Fibroblast of lung (primary cell): ENCODE data around the gene ORC4. TPM values are rescaled to one million over a fixed set of nuclear protein-coding genes. Genes with fewer than 3 reads are reported as not detected.
"Not testable (repeated sequence)": the region's sequence is repeated elsewhere in the genome, so short reads cannot be mapped to it uniquely, and the experiment has no call there.

Experiments used
- DNase-seq, 2 donors: peaks; one replicate each; pipeline versions ENCODE4 v3.0.0 to v3.0.0-alpha.2; 2010; ENCODE audit warnings: low read depth in 2 of 2
- H2AFZ ChIP-seq: 2 replicates; pipeline ENCODE4 v1.5.1; 2012; ENCODE audit warnings: low read length, control low read depth, inconsistent platforms
- H3K27ac ChIP-seq: 2 replicates; pipeline ENCODE4 v1.5.1; 2011; ENCODE audit warnings: low read length, control low read depth; ENCODE audit not compliant: insufficient read depth
- H3K27me3 ChIP-seq: 2 replicates; pipeline ENCODE4 v1.5.1; 2011; ENCODE audit warnings: mild to moderate bottlenecking, low read length; ENCODE audit not compliant: control insufficient read depth, insufficient read depth
- H3K36me3 ChIP-seq: 2 replicates; pipeline ENCODE4 v1.5.1; 2011; ENCODE audit warnings: low read length; ENCODE audit not compliant: control insufficient read depth, insufficient read depth
- H3K4me1 ChIP-seq: 2 replicates; pipeline ENCODE4 v1.5.1; 2011; ENCODE audit warnings: low read length; ENCODE audit not compliant: control insufficient read depth, insufficient read depth; ENCODE audit errors: extremely low read depth
- H3K4me2 ChIP-seq: 2 replicates; pipeline ENCODE4 v1.5.1; 2011; ENCODE audit warnings: low read length, control low read depth; ENCODE audit not compliant: insufficient read depth; ENCODE audit errors: extremely low read depth
- H3K4me3 ChIP-seq, 4 experiments: fragments of 200-600 bp in 1 of 4; sonication (generic) in 1 of 4; replicated peaks in 1 of 4; 2 replicates each; pipeline ENCODE4 v1.5.1; 2011 to 2016; ENCODE audit warnings: low read length in 4 of 4, low read depth in 3 of 4, mild to moderate bottlenecking in 3 of 4, control low read depth in 2 of 4, inconsistent platforms in 1 of 4, mixed read lengths in 1 of 4; ENCODE audit not compliant: insufficient read depth in 1 of 4; ENCODE audit errors: control extremely low read depth in 1 of 4
- H3K79me2 ChIP-seq: 2 replicates; pipeline ENCODE4 v1.5.1; 2012; ENCODE audit warnings: mild to moderate bottlenecking, low read length, inconsistent platforms; ENCODE audit not compliant: control insufficient read depth, insufficient read depth
- H3K9ac ChIP-seq: 2 replicates; pipeline ENCODE4 v1.5.1; 2011; ENCODE audit warnings: mild to moderate bottlenecking, low read length, control low read depth; ENCODE audit not compliant: insufficient read depth
- H3K9me3 ChIP-seq: 2 replicates; pipeline ENCODE4 v1.5.1; 2012; ENCODE audit warnings: low read depth, low read length; ENCODE audit not compliant: control insufficient read depth, insufficient read depth
- H4K20me1 ChIP-seq: 2 replicates; pipeline ENCODE4 v1.5.1; 2011; ENCODE audit warnings: low read length; ENCODE audit not compliant: control insufficient read depth, insufficient read depth; ENCODE audit errors: extremely low read depth
- EZH2 ChIP-seq: IDR thresholded peaks from 2 replicates; pipeline ENCODE4 v1.5.1; 2012; ENCODE audit warnings: low read length, control low read depth, mild to moderate bottlenecking; ENCODE audit errors: missing control alignments
- polyA plus RNA-seq, 2 donors: library from polyadenylated mRNA; depleted of rRNA in 1 of 2; stranded (reverse) in 1 of 2; unstranded in 1 of 2; fragments of >200 nt; gene quantifications; 2 replicates each; pipeline ENCODE4 v1.2.1, GENCODE V29; 2011 to 2012; ENCODE audit warnings: missing spikeins in 1 of 2
- total RNA-seq: library from RNA; depleted of rRNA; stranded (reverse); fragments of >200 nt; gene quantifications from 2 replicates; pipeline ENCODE4 v1.2.1, GENCODE V29; 2014
- TF ChIP-seq, protein P1 (sequence below), 2 donors: IDR thresholded peaks in 1 of 2; conservative IDR thresholded peaks in 1 of 2; 1 replicate in 1 of 2; 2 replicates in 1 of 2; pipeline ENCODE4 v1.5.1; 2011 to 2012; ENCODE audit warnings: low read length in 2 of 2, control low read depth in 1 of 2, inconsistent platforms in 1 of 2, low read depth in 1 of 2, mild to moderate bottlenecking in 1 of 2

ORC4 gene
- total and polyA plus RNA-seq, 2 donors (not counting 1 experiment from before 2014, with no cell fraction given), result 24.3 to 49.0 TPM

DNA sequence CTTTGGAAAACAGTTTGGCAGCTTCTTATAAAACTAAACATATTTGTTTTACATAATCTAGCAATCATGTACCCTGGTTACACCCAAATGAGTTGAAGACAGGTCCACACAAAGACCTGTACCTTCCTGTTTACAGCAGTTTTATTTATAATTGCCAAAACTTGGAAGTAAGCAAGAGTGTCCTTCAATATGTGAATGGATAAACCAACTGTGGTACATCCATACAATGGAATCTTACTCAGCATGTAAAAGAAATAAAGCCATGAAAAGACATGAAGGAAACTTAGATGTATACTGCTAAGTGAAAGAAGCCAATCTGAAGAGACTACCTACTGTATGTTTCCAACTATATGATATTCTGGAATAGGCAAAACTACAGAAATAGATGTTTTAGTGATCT is 23.7 kb downstream of the ORC4 start:
- H3K27me3 ChIP-seq, result no peaks in the 10 kb centered on the region
- no peak overlapping the region for H3K27ac ChIP-seq
- peaks cover 5% of the 10 kb centered on the region for H3K79me2 ChIP-seq
- H3K4me2 ChIP-seq, result no peak overlapping the region
- H3K9ac ChIP-seq, result no peak overlapping the region
- no peaks in the 10 kb centered on the region for H3K9me3 ChIP-seq
- H3K4me3 ChIP-seq, result no peak overlapping the region
- no peak overlapping the region for H2AFZ ChIP-seq
- TF ChIP-seq, protein P1, sequence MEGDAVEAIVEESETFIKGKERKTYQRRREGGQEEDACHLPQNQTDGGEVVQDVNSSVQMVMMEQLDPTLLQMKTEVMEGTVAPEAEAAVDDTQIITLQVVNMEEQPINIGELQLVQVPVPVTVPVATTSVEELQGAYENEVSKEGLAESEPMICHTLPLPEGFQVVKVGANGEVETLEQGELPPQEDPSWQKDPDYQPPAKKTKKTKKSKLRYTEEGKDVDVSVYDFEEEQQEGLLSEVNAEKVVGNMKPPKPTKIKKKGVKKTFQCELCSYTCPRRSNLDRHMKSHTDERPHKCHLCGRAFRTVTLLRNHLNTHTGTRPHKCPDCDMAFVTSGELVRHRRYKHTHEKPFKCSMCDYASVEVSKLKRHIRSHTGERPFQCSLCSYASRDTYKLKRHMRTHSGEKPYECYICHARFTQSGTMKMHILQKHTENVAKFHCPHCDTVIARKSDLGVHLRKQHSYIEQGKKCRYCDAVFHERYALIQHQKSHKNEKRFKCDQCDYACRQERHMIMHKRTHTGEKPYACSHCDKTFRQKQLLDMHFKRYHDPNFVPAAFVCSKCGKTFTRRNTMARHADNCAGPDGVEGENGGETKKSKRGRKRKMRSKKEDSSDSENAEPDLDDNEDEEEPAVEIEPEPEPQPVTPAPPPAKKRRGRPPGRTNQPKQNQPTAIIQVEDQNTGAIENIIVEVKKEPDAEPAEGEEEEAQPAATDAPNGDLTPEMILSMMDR (conservative IDR thresholded peaks at IDR 0.05 in 1 of 2, IDR thresholded peaks at IDR 0.05 in 1 of 2; ENCODE audit: low read depth in 1 of 2, low read length in 2 of 2), result no peak
- TF ChIP-seq EZH2, result no peak
- no peaks in the 10 kb centered on the region for H3K4me1 ChIP-seq
- no peak for DNase-seq
- no peaks in the 10 kb centered on the region for H4K20me1 ChIP-seq
- no peaks in the 10 kb centered on the region for H3K36me3 ChIP-seq

DNA sequence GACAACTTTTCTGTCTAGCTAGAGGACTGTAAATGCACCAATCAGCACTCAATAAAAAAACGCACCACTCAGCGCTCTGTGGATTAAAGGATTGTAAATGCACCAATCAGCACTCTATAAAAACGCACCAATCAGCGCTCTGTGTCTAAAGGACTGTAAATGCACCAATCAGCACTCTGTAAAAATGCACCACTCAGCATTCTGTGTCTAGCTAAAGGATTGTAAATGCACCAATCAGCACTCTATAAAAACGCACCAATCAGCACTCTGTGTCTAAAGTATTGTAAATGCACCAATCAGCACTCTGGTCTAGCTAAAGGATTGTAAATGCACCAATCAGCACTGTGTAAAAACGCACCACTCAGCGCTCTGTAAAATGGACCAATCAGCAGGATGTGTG is 25.6 kb downstream of the ORC4 start:
- not testable (repeated sequence) for H3K27me3 ChIP-seq, H3K9me3 ChIP-seq, H3K4me2 ChIP-seq, H3K27ac ChIP-seq, H3K79me2 ChIP-seq, DNase-seq, H4K20me1 ChIP-seq, H3K36me3 ChIP-seq, H3K9ac ChIP-seq, H2AFZ ChIP-seq, H3K4me1 ChIP-seq, H3K4me3 ChIP-seq

DNA sequence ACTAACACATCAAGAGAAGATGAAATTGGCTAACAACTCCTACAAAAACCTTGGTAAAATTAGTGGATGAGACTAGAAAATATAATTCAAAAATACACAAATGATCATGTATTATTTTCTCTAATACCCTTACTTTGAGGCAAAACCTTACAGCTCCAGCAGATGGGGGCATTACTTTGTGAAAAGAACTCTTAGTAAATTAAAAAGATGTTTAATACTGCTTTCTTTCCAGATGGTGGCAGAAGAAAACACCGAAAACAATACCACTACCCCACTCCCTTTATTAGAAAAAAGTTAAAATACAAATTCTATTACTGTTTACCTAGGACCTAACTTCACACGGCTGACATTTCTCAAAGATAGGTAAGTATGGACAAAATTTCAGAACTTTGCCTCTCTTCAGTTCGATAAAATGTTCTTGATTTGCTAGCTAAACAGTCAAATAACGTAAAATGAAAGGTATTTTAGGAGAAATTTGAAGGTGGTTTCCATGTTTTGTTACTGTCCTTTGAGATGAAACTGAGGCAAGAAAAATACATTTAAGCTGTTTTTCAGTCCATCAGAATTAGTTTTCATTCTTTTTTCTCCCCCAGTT is 30.6 kb downstream of the ORC4 start:
- Histone ChIP-seq H3K9ac (no peak overlapping the region), H3K4me2 (no peak overlapping the region), H3K27ac (no peak overlapping the region), H3K4me1 (no peaks in the 10 kb centered on the region), H4K20me1 (no peaks in the 10 kb centered on the region), H3K27me3 (no peaks in the 10 kb centered on the region), H2AFZ (no peak overlapping the region), H3K9me3 (no peaks in the 10 kb centered on the region), H3K79me2 (peaks cover 3% of the 10 kb centered on the region), H3K4me3 (no peak overlapping the region), H3K36me3 (no peaks in the 10 kb centered on the region)
- peak; percentile 37 to 80 for DNase-seq
- no peak for TF ChIP-seq EZH2
- TF ChIP-seq, protein P1 (conservative IDR thresholded peaks at IDR 0.05 in 1 of 2, IDR thresholded peaks at IDR 0.05 in 1 of 2; ENCODE audit: low read depth in 1 of 2, low read length in 2 of 2), result peak; percentile 67 to 69
